Keratinocyte (primary cell): ENCODE data around the gene API5. TPM values are rescaled to one million over a fixed set of nuclear protein-coding genes. Genes with fewer than 3 reads are reported as not detected.

ENCODE experiments used
- DNase-seq: peaks from one replicate; pipeline ENCODE4 v3.0.0-alpha.2; 2011; ENCODE audit warnings: low read depth, missing footprints, low spot score
- FAIRE-seq: peaks from 2 replicates; lab custom pipeline; 2011; peaks lifted over from hg19 to GRCh38; lab: Jason Lieb, UNC
- H2AFZ ChIP-seq: 2 replicates; pipeline ENCODE4 v1.6.0; 2012; ENCODE audit warnings: low read length, control low read depth, inconsistent platforms; ENCODE audit not compliant: control insufficient read depth
- H3K27ac ChIP-seq: 2 replicates; pipeline ENCODE4 v1.5.1; 2011; ENCODE audit warnings: low read length; ENCODE audit not compliant: control insufficient read depth, insufficient read depth
- H3K27me3 ChIP-seq: 3 replicates; pipeline ENCODE4 v1.6.0; 2011; ENCODE audit warnings: low read length; ENCODE audit not compliant: control insufficient read depth, insufficient read depth; ENCODE audit errors: extremely low read depth
- H3K36me3 ChIP-seq, 2 experiments: 2 replicates in 1 of 2; 3 replicates in 1 of 2; pipeline ENCODE4 v1.5.1; 2011; ENCODE audit warnings: low read length in 2 of 2, mild to moderate bottlenecking in 1 of 2; ENCODE audit not compliant: control insufficient read depth in 2 of 2, insufficient read depth in 2 of 2; ENCODE audit errors: extremely low read depth in 1 of 2
- H3K4me1 ChIP-seq: 3 replicates; pipeline ENCODE4 v1.5.1; 2011; ENCODE audit warnings: low read length; ENCODE audit not compliant: control insufficient read depth, insufficient read depth; ENCODE audit errors: extremely low read depth
- H3K4me2 ChIP-seq: 3 replicates; pipeline ENCODE4 v1.6.0; 2011; ENCODE audit warnings: low read depth, low read length; ENCODE audit not compliant: control insufficient read depth, insufficient read depth; ENCODE audit errors: extremely low read depth
- H3K4me3 ChIP-seq, 3 experiments: fragments of 200-600 bp in 1 of 3; sonication (generic) in 1 of 3; 2 replicates in 2 of 3; 3 replicates in 1 of 3; pipeline ENCODE4 v1.5.1; 2011 to 2016; ENCODE audit warnings: low read length in 3 of 3, mild to moderate bottlenecking in 3 of 3, control low read depth in 2 of 3, inconsistent platforms in 1 of 3, low read depth in 1 of 3, mixed read lengths in 1 of 3, mixed run types in 1 of 3, moderate library complexity in 1 of 3; ENCODE audit not compliant: control insufficient read depth in 2 of 3, insufficient read depth in 2 of 3; ENCODE audit errors: extremely low read depth in 1 of 3
- H3K79me2 ChIP-seq: 2 replicates; pipeline ENCODE4 v1.6.0; 2012; ENCODE audit warnings: low read length; ENCODE audit not compliant: control insufficient read depth, insufficient read depth
- H3K9ac ChIP-seq: 3 replicates; pipeline ENCODE4 v1.6.0; 2011; ENCODE audit warnings: low read length; ENCODE audit not compliant: control insufficient read depth, insufficient read depth; ENCODE audit errors: extremely low read depth
- H3K9me1 ChIP-seq: 3 replicates; pipeline ENCODE4 v1.6.0; 2011; ENCODE audit warnings: low read length; ENCODE audit not compliant: control insufficient read depth, insufficient read depth; ENCODE audit errors: extremely low read depth
- H3K9me3 ChIP-seq: 2 replicates; pipeline ENCODE4 v1.5.1; 2012; ENCODE audit warnings: low read depth, low read length; ENCODE audit not compliant: control insufficient read depth
- H4K20me1 ChIP-seq: 3 replicates; pipeline ENCODE4 v1.6.0; 2011; ENCODE audit warnings: low read length; ENCODE audit not compliant: control insufficient read depth, insufficient read depth; ENCODE audit errors: extremely low read depth
- EZH2 ChIP-seq: IDR thresholded peaks from one replicate; pipeline ENCODE4 v1.6.1; 2012; ENCODE audit warnings: inconsistent platforms, mild to moderate bottlenecking, low read length, moderate library complexity
- dilution Hi-C: fragments of 300-500 bp; cut with MboI; formaldehyde crosslinking; loops from one replicate; pipeline ENCODE4 v1.7.0; 2020; ENCODE audit warnings: low sequenced_read_pairs; ENCODE audit not compliant: extremely low pct_ligation_motif_present
- polyA plus RNA-seq, 5 experiments: library from polyadenylated mRNA; depleted of rRNA in 3 of 5; stranded (reverse) in 3 of 5; stranded (forward) in 1 of 5; unstranded in 1 of 5; fragments of >200 nt; gene quantifications; 1 replicate in 1 of 5; 2 replicates in 3 of 5; 3 replicates in 1 of 5; pipeline versions ENCODE4 v1.2.1 to v1.2.3, GENCODE V29; 2011 to 2012; ENCODE audit warnings: missing spikeins in 2 of 5, low read depth in 1 of 5, low replicate concordance in 1 of 5
- TF ChIP-seq, protein P1 (sequence below), 3 experiments: IDR thresholded peaks in 1 of 3; conservative IDR thresholded peaks in 1 of 3; optimal IDR thresholded peaks in 1 of 3; 2 replicates in 2 of 3; 3 replicates in 1 of 3; pipeline versions ENCODE3 to v1.5.1; 2011; ENCODE audit warnings: low read length in 3 of 3, mild to moderate bottlenecking in 3 of 3, moderate library complexity in 2 of 3, control low read depth in 1 of 3, inconsistent platforms in 1 of 3; ENCODE audit not compliant: insufficient read depth in 2 of 3; ENCODE audit errors: extremely low read depth in 1 of 3

The API5 gene
- polyA plus RNA-seq, 1 donor (not counting 4 experiments of a cell fraction or from before 2014, with no cell fraction given), result 117 TPM

- no peaks in the 10 kb centered on the region for H3K9me1 ChIP-seq
- no peaks in the 10 kb centered on the region for H4K20me1 ChIP-seq
- no peak overlapping the region for H2AFZ ChIP-seq
- H3K79me2 ChIP-seq, result peaks cover 26% of the 10 kb centered on the region
- H3K4me1 ChIP-seq, result peaks cover 22% of the 10 kb centered on the region
- H3K9me3 ChIP-seq, result no peaks in the 10 kb centered on the region
- no peak overlapping the region for H3K4me2 ChIP-seq
- H3K4me3 ChIP-seq, result no peak overlapping the region
- FAIRE-seq (no peak), DNase-seq (no peak)
- H3K27ac ChIP-seq, result no peak overlapping the region
- no peak overlapping the region for H3K9ac ChIP-seq
- H3K36me3 ChIP-seq, result no peaks in the 10 kb centered on the region
- dilution Hi-C loops, result no loop called here
- no peaks in the 10 kb centered on the region for H3K27me3 ChIP-seq
- TF ChIP-seq EZH2, result no peak
- TF ChIP-seq, protein P1, sequence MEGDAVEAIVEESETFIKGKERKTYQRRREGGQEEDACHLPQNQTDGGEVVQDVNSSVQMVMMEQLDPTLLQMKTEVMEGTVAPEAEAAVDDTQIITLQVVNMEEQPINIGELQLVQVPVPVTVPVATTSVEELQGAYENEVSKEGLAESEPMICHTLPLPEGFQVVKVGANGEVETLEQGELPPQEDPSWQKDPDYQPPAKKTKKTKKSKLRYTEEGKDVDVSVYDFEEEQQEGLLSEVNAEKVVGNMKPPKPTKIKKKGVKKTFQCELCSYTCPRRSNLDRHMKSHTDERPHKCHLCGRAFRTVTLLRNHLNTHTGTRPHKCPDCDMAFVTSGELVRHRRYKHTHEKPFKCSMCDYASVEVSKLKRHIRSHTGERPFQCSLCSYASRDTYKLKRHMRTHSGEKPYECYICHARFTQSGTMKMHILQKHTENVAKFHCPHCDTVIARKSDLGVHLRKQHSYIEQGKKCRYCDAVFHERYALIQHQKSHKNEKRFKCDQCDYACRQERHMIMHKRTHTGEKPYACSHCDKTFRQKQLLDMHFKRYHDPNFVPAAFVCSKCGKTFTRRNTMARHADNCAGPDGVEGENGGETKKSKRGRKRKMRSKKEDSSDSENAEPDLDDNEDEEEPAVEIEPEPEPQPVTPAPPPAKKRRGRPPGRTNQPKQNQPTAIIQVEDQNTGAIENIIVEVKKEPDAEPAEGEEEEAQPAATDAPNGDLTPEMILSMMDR (optimal IDR thresholded peaks at IDR 0.05 in 1 of 3, IDR thresholded peaks at IDR 0.05 in 1 of 3, conservative IDR thresholded peaks at IDR 0.05 in 1 of 3; ENCODE audit: extremely low read depth in 1 of 3, insufficient read depth in 2 of 3, low read length in 3 of 3), result no peak
Measured at GRCh38 chr11:43356336-43356735, 44.5 kb downstream of the API5 start.

DNA sequence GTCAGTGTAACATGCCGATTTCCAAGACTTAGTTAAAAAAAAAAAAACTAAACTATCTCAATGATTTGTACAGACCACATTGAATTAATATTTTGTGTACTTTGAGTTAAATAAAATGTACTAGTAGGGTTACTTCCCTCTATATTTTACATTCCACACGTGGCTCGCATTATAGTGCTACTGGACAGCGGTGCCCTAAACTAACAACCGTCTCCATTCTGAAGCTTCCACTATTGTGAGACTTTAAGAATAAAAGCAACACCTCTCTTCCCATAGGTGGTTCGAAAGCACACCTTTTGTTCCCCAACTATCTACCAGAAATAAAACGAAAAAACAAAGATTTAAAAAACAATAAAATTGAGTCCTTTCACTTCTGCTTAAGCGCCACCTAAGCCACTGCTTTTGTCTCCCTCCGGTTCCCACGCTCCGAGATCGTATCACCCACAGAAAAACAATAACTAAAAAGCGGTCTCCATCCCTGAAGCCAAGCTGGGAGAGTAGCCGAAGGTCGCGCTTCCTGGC, 46.5 kb downstream of the API5 start:
- Histone ChIP-seq H4K20me1 (no peaks in the 10 kb centered on the region), H3K4me2 (peak overlapping the region; percentile 90), H3K79me2 (peaks cover 45% of the 10 kb centered on the region), H2AFZ (peak overlapping the region; percentile 97), H3K9me1 (no peaks in the 10 kb centered on the region), H3K4me3 (peak overlapping the region; percentile 92 to 94 (median 92)), H3K9me3 (no peaks in the 10 kb centered on the region), H3K27ac (peak overlapping the region; percentile 89), H3K27me3 (no peaks in the 10 kb centered on the region), H3K36me3 (no peaks in the 10 kb centered on the region), H3K9ac (peak overlapping the region; percentile 97), H3K4me1 (peaks cover 22% of the 10 kb centered on the region)
- FAIRE-seq, result no peak
- DNase-seq, result no peak
- dilution Hi-C loops, result no loop called here
- TF ChIP-seq, protein P1 (optimal IDR thresholded peaks at IDR 0.05 in 1 of 3, IDR thresholded peaks at IDR 0.05 in 1 of 3, conservative IDR thresholded peaks at IDR 0.05 in 1 of 3; ENCODE audit: extremely low read depth in 1 of 3, insufficient read depth in 2 of 3, low read length in 3 of 3), result no peak
- TF ChIP-seq EZH2, result no peak
